ENCODE results near the gene BEND5.

GRCh38 chr1:48730164-48730910 is 46.4 kb downstream of the BEND5 start:
- TF ChIP-seq CTCF (IDR thresholded peaks at IDR 0.05 in 4 of 5, conservative IDR thresholded peaks at IDR 0.05 in 1 of 5) (no peak), POLR2A (IDR thresholded peaks at IDR 0.05) (no peak)

All from gastrocnemius medialis (tissue), 4 donors.